Measurements from ENCODE around the gene MLH1.

Gene MLH1

GRCh38 chr3:37026851-37027250, 33.5 kb downstream of the MLH1 start:
- TF ChIP-seq CTCF (IDR thresholded peaks at IDR 0.05), result no peak
- H3K27ac ChIP-seq, result peak overlapping the region in 1 of 2 donors; percentile 33
- H3K4me3 ChIP-seq, result no peak overlapping the region
- no peak for DNase-seq (ENCODE audit: low spot score)

GRCh38 chr3:37028329-37028728, 35.0 kb downstream of the MLH1 start:
- no peak for TF ChIP-seq CTCF (IDR thresholded peaks at IDR 0.05)
- Histone ChIP-seq H3K4me3 (no peak overlapping the region), H3K27ac (peak overlapping the region; percentile 43 to 71)
- DNase-seq (ENCODE audit: low spot score), result no peak

- TF ChIP-seq CTCF (IDR thresholded peaks at IDR 0.05), result no peak
- DNase-seq (ENCODE audit: low spot score), result no peak
- Histone ChIP-seq H3K27ac (peak overlapping the region; percentile 72 to 73), H3K4me3 (no peak overlapping the region)
Observed at GRCh38 chr3:37029111-37029510, 35.8 kb downstream of the MLH1 start.

- no peak for TF ChIP-seq CTCF (IDR thresholded peaks at IDR 0.05)
- peak overlapping the region; percentile 72 to 73 for H3K27ac ChIP-seq
- DNase-seq (ENCODE audit: low spot score), result no peak
- no peak overlapping the region for H3K4me3 ChIP-seq
Observed at GRCh38 chr3:37029516-37030163, 36.3 kb downstream of the MLH1 start.

GRCh38 chr3:37030588-37030987, 37.3 kb downstream of the MLH1 start:
- TF ChIP-seq CTCF (IDR thresholded peaks at IDR 0.05), result no peak
- Histone ChIP-seq H3K4me3 (no peak overlapping the region), H3K27ac (peak overlapping the region; percentile 72 to 82)
- DNase-seq (ENCODE audit: low spot score), result no peak

GRCh38 chr3:37031096-37031682, 37.9 kb downstream of the MLH1 start:
- Histone ChIP-seq H3K4me3 (no peak overlapping the region), H3K27ac (peak overlapping the region; percentile 72 to 82)
- DNase-seq (ENCODE audit: low spot score), result no peak
- TF ChIP-seq CTCF (IDR thresholded peaks at IDR 0.05), result no peak

GRCh38 chr3:37032961-37033360, 39.6 kb downstream of the MLH1 start:
- H3K27ac ChIP-seq, result peak overlapping the region; percentile 72 to 82
- DNase-seq (ENCODE audit: low spot score), result no peak
- TF ChIP-seq CTCF (IDR thresholded peaks at IDR 0.05), result no peak
- H3K4me3 ChIP-seq, result peak overlapping the region; percentile 23

Measured in coronary artery (tissue), 2 donors.